Measurements from ENCODE around the gene GABRG3. TPM values are rescaled to one million over a fixed set of nuclear protein-coding genes. Genes with fewer than 3 reads are reported as not detected.

The GABRG3 gene
- total and polyA plus RNA-seq, 2 experiments from 2014 or later, result 0.10 to 1.4 TPM

DNA sequence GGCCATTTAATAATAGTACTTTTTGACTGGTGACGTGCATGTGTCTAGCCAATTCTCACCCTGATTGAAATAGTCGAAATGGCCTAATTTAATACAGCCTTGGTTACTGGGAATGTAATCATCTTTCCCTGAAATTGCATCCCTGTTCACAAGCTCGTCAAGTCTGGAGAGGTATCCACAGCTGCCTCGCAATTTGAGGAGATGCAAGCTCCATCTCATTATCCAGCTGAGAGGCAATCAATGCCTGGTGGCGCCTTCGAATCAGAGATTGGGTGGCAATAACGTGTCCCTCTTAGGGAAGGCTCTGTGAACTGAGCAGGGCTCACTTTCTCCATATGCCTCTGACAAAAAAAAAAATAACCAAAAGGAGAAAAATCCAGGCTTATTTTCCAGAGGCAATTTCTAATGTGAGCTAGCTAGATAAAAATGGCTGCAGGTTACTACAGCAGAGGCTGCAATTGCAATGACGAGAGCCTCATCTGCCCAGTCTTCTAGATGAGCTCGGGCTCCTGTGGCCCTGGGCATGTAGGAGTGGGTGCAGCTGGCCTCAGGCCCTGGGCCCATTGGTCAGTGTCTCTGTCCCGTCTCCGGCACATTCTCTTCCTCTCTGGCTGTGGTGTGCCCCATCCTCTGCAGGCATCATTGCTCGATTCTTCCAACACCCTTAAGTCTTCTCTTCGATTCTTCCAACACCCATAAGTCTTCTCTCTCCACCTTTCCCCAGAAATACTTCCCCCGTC is 487.5 kb downstream of the GABRG3 start (continued):
- TF ChIP-seq REST (IDR thresholded peaks at IDR 0.05; ENCODE audit: unreplicated experiment) (no peak), CREB1 (CRISPR knock-in tag; IDR thresholded peaks at IDR 0.05; ENCODE audit: low read depth) (no peak), EZH2 (IDR thresholded peaks at IDR 0.05; ENCODE audit: low read depth, unreplicated experiment) (no peak), EZH2phosphoT487 (IDR thresholded peaks at IDR 0.05; ENCODE audit: unreplicated experiment) (no peak), ETS1 (IDR thresholded peaks at IDR 0.05) (no peak), POLR2AphosphoS5 (IDR thresholded peaks at IDR 0.05; ENCODE audit: low read depth) (no peak), ZNF331 (CRISPR knock-in tag; IDR thresholded peaks at IDR 0.05; ENCODE audit: low read depth) (no peak), JUNB (IDR thresholded peaks at IDR 0.05; ENCODE audit: unreplicated experiment) (no peak)
- TF ChIP-seq, protein P1, sequence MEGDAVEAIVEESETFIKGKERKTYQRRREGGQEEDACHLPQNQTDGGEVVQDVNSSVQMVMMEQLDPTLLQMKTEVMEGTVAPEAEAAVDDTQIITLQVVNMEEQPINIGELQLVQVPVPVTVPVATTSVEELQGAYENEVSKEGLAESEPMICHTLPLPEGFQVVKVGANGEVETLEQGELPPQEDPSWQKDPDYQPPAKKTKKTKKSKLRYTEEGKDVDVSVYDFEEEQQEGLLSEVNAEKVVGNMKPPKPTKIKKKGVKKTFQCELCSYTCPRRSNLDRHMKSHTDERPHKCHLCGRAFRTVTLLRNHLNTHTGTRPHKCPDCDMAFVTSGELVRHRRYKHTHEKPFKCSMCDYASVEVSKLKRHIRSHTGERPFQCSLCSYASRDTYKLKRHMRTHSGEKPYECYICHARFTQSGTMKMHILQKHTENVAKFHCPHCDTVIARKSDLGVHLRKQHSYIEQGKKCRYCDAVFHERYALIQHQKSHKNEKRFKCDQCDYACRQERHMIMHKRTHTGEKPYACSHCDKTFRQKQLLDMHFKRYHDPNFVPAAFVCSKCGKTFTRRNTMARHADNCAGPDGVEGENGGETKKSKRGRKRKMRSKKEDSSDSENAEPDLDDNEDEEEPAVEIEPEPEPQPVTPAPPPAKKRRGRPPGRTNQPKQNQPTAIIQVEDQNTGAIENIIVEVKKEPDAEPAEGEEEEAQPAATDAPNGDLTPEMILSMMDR (conservative IDR thresholded peaks at IDR 0.05; ENCODE audit: low read depth in 2 of 2), result no peak

GRCh38 chr15:27459836-27460235 is 488.9 kb downstream of the GABRG3 start:
- Histone ChIP-seq H3K27me3 (ENCODE audit: insufficient read depth) (no peaks in the 10 kb centered on the region), H3K4me3 (no peak overlapping the region), H3F3A (replicated peaks; ENCODE audit: low read depth) (no peaks in the 10 kb centered on the region), H3K36me3 (ENCODE audit: insufficient read depth) (no peaks in the 10 kb centered on the region), H2AFZ (no peak overlapping the region), H4K20me1 (replicated peaks; ENCODE audit: insufficient read depth) (no peaks in the 10 kb centered on the region), H3K27ac (ENCODE audit: low read depth) (no peak overlapping the region), H3K9me2 (ENCODE audit: insufficient read depth) (0 out of 2 replicates have a peak, but pooled peaks cover 4% of the 10 kb centered on the region), H3K4me2 (no peak overlapping the region), H3K79me2 (replicated peaks; ENCODE audit: insufficient read depth) (no peaks in the 10 kb centered on the region), H3K4me1 (ENCODE audit: insufficient read depth) (no peaks in the 10 kb centered on the region)
- Mint-ChIP-seq H3K9me3 (peaks cover 3% of the 10 kb centered on the region; the same call in 2 of the 3 replicates), H3K27ac (no peak overlapping the region), H3K36me3 (ENCODE audit: low read depth) (no peaks in the 10 kb centered on the region), H3K27me3 (ENCODE audit: insufficient read depth, low read depth, poor library complexity) (peaks cover 4% of the 10 kb centered on the region), H3K4me1 (0 out of 3 replicates have a peak, but pooled peaks cover under 1% of the 10 kb centered on the region), H3K4me3 (no peak overlapping the region)
- TF ChIP-seq CREB1 (CRISPR knock-in tag; IDR thresholded peaks at IDR 0.05; ENCODE audit: low read depth) (no peak), REST (IDR thresholded peaks at IDR 0.05; ENCODE audit: unreplicated experiment) (no peak)
- ATAC-seq (no peak), DNase-seq (ENCODE audit: low spot score) (no peak)

All from GM23338 (cell line).